ENCODE results near the gene PPP2R3C. TPM values are rescaled to one million over a fixed set of nuclear protein-coding genes. Genes with fewer than 3 reads are reported as not detected.

PPP2R3C gene
- total and polyA plus RNA-seq, 2 of the 13 experiments (the other 11 are each of a cell fraction or from before 2014, with no cell fraction given), result 63.4 to 102 TPM

DNA sequence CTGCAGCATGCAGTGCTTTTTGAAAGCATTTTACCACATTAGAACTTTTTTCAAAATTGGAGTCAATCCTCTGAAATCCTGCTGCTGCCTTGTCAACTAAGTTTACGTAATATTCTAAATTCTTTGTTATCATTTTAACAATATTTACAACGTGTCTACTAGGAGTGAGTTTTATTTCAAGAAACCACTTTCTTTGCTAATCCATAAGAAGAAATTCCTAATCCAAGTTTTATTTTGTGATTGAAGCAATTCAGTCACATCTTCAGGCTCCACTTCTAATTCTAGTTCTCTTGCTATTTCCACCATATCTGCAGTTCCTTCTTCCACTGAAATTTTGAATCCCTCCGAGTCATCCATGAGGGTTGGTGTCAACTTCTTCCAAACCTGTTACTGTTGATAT is 25.9 kb upstream of the PPP2R3C start:
- ChIA-PET CTCF (ENCODE audit: low intra/inter-chr PET ratio, low total read pairs) (no interaction called here), POLR2A (interaction anchor here (1.6 kb wide), 1 partner anchor 144 kb away, joined by 13 read pairs; the partner anchor contains the start of gene PSMA6)
- ATAC-seq, result no peak
- H3K27me3 ChIP-seq (ENCODE audit: control insufficient read depth in 1 of 2, insufficient read depth in 2 of 2, low read length in 2 of 2), result no peaks in the 10 kb centered on the region
- no peak overlapping the region for H3K27ac ChIP-seq (ENCODE audit: extremely low read length, insufficient read depth, low read length)
- H2AFZ ChIP-seq (ENCODE audit: low read length), result no peak overlapping the region
- in situ Hi-C loops (cut with HindIII; ENCODE audit: extremely low pct_ligation_motif_present, low pct_unique_long_range_greater_than_20kb) (loop anchor here (5.0 to 25.0 kb wide), 2 partner anchors 260 to 665 kb away; partner anchors contain the start of gene RALGAPA1), intact Hi-C loops (cut with micrococcal nuclease; ENCODE audit: unreplicated experiment) (loop anchor here (10.0 kb wide), 1 partner anchor 667 kb away; no protein-coding TSS in a partner anchor)
- H3K36me3 ChIP-seq (replicated peaks in 1 of 2; ENCODE audit: control insufficient read depth in 1 of 2, insufficient read depth in 2 of 2, low read length in 2 of 2), result 0 out of 5 replicates have a peak, but pooled peaks cover 0 to 1% of the 10 kb centered on the region in 2 experiments
- H3K4me2 ChIP-seq (ENCODE audit: low read depth, low read length), result no peak overlapping the region
- no peak for DNase-seq (ENCODE audit: low spot score)
- H3K79me2 ChIP-seq (ENCODE audit: insufficient read depth, low read length), result peaks cover 23% of the 10 kb centered on the region
- no peak for FAIRE-seq
- no peaks in the 10 kb centered on the region for H3K9me3 ChIP-seq (ENCODE audit: low read length)
- peaks cover 33% of the 10 kb centered on the region for H3K4me1 ChIP-seq (ENCODE audit: insufficient read depth, low read length)
- H3K4me3 ChIP-seq (replicated peaks in 1 of 3; ENCODE audit: insufficient read depth in 1 of 3, low read depth in 2 of 3, low read length in 3 of 3), result no peak overlapping the region
- WGBS (ENCODE audit: low lambda C conversion rate), result 84% methylated on average over 3 of the region's 3 CpGs
- no TSS peak for BruUV-seq (replicated peaks)
- H4K20me1 ChIP-seq (ENCODE audit: insufficient read depth, low read length), result no peaks in the 10 kb centered on the region
- no peak overlapping the region for H3K9ac ChIP-seq (ENCODE audit: insufficient read depth, low read depth, low read length)
- TF ChIP-seq MEF2D (CRISPR knock-in tag; IDR thresholded peaks at IDR 0.05), result no peak
- TF ChIP-seq ZNF563 (CRISPR knock-in tag; IDR thresholded peaks at IDR 0.05), result no peak
- TF ChIP-seq, protein P1, sequence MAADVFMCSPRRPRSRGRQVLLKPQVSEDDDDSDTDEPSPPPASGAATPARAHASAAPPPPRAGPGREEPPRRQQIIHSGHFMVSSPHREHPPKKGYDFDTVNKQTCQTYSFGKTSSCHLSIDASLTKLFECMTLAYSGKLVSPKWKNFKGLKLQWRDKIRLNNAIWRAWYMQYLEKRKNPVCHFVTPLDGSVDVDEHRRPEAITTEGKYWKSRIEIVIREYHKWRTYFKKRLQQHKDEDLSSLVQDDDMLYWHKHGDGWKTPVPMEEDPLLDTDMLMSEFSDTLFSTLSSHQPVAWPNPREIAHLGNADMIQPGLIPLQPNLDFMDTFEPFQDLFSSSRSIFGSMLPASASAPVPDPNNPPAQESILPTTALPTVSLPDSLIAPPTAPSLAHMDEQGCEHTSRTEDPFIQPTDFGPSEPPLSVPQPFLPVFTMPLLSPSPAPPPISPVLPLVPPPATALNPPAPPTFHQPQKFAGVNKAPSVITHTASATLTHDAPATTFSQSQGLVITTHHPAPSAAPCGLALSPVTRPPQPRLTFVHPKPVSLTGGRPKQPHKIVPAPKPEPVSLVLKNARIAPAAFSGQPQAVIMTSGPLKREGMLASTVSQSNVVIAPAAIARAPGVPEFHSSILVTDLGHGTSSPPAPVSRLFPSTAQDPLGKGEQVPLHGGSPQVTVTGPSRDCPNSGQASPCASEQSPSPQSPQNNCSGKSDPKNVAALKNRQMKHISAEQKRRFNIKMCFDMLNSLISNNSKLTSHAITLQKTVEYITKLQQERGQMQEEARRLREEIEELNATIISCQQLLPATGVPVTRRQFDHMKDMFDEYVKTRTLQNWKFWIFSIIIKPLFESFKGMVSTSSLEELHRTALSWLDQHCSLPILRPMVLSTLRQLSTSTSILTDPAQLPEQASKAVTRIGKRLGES (CRISPR knock-in tag; IDR thresholded peaks at IDR 0.05; ENCODE audit: borderline replicate concordance), result 0 out of 2 replicates have a peak, but pooled peaks have one; percentile 9
- TF ChIP-seq TBL1XR1 (IDR thresholded peaks at IDR 0.05; ENCODE audit: borderline replicate concordance, low read length, partially characterized antibody), result no peak
- TF ChIP-seq, protein P2, sequence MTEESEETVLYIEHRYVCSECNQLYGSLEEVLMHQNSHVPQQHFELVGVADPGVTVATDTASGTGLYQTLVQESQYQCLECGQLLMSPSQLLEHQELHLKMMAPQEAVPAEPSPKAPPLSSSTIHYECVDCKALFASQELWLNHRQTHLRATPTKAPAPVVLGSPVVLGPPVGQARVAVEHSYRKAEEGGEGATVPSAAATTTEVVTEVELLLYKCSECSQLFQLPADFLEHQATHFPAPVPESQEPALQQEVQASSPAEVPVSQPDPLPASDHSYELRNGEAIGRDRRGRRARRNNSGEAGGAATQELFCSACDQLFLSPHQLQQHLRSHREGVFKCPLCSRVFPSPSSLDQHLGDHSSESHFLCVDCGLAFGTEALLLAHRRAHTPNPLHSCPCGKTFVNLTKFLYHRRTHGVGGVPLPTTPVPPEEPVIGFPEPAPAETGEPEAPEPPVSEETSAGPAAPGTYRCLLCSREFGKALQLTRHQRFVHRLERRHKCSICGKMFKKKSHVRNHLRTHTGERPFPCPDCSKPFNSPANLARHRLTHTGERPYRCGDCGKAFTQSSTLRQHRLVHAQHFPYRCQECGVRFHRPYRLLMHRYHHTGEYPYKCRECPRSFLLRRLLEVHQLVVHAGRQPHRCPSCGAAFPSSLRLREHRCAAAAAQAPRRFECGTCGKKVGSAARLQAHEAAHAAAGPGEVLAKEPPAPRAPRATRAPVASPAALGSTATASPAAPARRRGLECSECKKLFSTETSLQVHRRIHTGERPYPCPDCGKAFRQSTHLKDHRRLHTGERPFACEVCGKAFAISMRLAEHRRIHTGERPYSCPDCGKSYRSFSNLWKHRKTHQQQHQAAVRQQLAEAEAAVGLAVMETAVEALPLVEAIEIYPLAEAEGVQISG (CRISPR knock-in tag; IDR thresholded peaks at IDR 0.05), result no peak
- no peak for TF ChIP-seq CREM (IDR thresholded peaks at IDR 0.05)
- TF ChIP-seq CREM (CRISPR knock-in tag; IDR thresholded peaks at IDR 0.05), result no peak
- no peak for TF ChIP-seq HOXA3 (CRISPR knock-in tag; IDR thresholded peaks at IDR 0.05)
- TF ChIP-seq CENPT (CRISPR knock-in tag; IDR thresholded peaks at IDR 0.05; ENCODE audit: low read depth), result no peak
- TF ChIP-seq PAF1 (CRISPR knock-in tag; IDR thresholded peaks at IDR 0.05), result no peak
- no peak for TF ChIP-seq ARNT2 (CRISPR knock-in tag; IDR thresholded peaks at IDR 0.05; ENCODE audit: low read depth)
- no peak; the same call in 1 of the 2 replicates for TF ChIP-seq ZFY (CRISPR knock-in tag; IDR thresholded peaks at IDR 0.05)
- TF ChIP-seq ZNF138 (CRISPR knock-in tag; IDR thresholded peaks at IDR 0.05; ENCODE audit: low read depth), result no peak
- TF ChIP-seq TARDBP (CRISPR knock-in tag; IDR thresholded peaks at IDR 0.05), result no peak
- TF ChIP-seq, protein P3, sequence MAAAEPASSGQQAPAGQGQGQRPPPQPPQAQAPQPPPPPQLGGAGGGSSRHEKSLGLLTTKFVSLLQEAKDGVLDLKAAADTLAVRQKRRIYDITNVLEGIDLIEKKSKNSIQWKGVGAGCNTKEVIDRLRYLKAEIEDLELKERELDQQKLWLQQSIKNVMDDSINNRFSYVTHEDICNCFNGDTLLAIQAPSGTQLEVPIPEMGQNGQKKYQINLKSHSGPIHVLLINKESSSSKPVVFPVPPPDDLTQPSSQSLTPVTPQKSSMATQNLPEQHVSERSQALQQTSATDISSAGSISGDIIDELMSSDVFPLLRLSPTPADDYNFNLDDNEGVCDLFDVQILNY (CRISPR knock-in tag; conservative IDR thresholded peaks at IDR 0.05), result no peak
- TF ChIP-seq, protein P4, sequence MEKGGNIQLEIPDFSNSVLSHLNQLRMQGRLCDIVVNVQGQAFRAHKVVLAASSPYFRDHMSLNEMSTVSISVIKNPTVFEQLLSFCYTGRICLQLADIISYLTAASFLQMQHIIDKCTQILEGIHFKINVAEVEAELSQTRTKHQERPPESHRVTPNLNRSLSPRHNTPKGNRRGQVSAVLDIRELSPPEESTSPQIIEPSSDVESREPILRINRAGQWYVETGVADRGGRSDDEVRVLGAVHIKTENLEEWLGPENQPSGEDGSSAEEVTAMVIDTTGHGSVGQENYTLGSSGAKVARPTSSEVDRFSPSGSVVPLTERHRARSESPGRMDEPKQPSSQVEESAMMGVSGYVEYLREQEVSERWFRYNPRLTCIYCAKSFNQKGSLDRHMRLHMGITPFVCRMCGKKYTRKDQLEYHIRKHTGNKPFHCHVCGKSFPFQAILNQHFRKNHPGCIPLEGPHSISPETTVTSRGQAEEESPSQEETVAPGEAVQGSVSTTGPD (CRISPR knock-in tag; IDR thresholded peaks at IDR 0.05), result no peak
